Uterus (tissue), 2 donors: ENCODE measurements around the gene PWWP2B.

Experiments
- CTCF ChIP-seq, 4 experiments: fragments of 200-600 bp in 2 of 4; fragments of 450-650 bp in 2 of 4; sonication (generic) in 2 of 4; IDR thresholded peaks; one replicate each; pipeline ENCODE4 v1.5.1; 2016 to 2019; ENCODE audit warnings: antibody characterized with exemption in 4 of 4, mild to moderate bottlenecking in 2 of 4, moderate library complexity in 1 of 4
- POLR2A ChIP-seq, 2 donors: fragments of 450-650 bp; IDR thresholded peaks; one replicate each; pipeline ENCODE4 v1.6.1; 2016; ENCODE audit warnings: antibody characterized with exemption in 2 of 2, mild to moderate bottlenecking in 1 of 2, moderate library complexity in 1 of 2

GRCh38 chr10:132458586-132459300, 61.7 kb downstream of the PWWP2B start:
- TF ChIP-seq POLR2A (IDR thresholded peaks at IDR 0.05) (no peak), CTCF (IDR thresholded peaks at IDR 0.05) (peak; percentile 97 to 99 (median 98))
